ENCODE measurements around the gene RNF157.
"Not testable (repeated sequence)": the region's sequence is repeated elsewhere in the genome, so short reads cannot be mapped to it uniquely, and the experiment has no call there.

RNF157 gene

DNA sequence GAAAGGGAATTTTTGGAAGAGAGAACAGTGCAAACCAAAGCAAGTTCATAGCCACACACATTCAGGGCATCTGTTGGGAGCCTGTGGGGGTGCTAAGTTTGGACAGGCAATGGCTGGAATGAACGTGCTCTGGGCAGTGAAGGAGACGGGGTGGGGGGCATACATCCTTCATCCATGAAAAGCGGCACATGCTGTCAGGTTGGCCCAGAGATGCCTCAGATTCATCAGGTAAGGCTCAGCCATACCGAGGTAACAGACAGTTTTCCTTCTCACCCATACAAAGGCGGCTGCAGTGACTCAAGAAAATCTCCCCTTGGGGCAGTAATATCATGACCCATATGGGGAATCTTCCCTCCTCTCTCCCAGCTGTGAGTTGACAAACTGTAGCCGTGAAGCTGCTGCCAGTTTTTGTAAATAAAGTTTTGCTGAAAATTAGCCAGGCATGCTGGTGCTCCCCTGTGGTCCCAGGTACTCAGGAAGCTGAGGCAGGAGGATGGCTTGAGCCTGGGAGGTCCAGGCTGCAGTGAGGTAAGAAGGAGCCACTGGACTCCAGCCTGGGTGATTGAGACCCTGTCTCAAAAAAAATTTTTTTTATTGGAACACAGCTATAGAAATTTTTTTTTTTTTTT lies 15.6 kb upstream of the RNF157 start:
- DNase-seq, result no peak

DNA sequence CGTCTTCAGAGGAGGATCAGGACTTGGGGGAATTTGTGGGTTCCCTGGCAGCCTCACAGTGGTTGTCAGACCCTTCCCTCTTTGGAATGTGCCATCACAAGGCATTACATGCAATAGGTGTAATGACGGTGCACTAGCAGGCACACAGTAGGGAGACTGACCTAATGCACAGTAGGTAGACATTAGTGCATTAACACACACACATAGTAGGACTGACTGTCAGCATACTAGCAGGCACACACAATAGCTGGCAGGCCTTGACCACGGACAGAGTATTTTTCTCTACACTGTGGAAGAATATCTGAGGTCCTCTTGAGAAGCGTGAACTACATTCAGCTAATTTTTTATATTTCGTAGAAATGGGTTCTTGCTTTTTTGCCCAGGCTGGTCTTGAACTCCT lies 14.0 kb upstream of the RNF157 start:
- no peak for DNase-seq

DNA sequence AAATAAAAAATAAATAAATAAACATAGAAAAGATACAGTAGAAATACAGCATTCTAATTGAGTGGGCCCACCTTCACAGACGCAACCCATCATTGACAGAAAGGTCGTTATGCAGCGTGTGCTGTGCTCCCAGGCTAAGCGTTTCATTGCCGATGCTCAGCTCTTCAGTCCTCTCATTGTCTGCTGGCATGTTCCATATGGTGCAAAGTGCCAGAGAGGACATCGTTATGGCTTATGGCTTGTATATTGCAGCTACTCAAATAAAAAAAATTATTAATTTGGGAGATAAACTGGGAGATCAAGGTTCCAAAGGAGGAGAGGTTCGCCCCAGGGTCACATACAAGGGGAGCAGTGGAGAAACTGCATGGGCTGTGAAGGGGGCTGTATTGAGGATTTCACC lies 13.5 kb upstream of the RNF157 start:
- DNase-seq, result no peak

DNA sequence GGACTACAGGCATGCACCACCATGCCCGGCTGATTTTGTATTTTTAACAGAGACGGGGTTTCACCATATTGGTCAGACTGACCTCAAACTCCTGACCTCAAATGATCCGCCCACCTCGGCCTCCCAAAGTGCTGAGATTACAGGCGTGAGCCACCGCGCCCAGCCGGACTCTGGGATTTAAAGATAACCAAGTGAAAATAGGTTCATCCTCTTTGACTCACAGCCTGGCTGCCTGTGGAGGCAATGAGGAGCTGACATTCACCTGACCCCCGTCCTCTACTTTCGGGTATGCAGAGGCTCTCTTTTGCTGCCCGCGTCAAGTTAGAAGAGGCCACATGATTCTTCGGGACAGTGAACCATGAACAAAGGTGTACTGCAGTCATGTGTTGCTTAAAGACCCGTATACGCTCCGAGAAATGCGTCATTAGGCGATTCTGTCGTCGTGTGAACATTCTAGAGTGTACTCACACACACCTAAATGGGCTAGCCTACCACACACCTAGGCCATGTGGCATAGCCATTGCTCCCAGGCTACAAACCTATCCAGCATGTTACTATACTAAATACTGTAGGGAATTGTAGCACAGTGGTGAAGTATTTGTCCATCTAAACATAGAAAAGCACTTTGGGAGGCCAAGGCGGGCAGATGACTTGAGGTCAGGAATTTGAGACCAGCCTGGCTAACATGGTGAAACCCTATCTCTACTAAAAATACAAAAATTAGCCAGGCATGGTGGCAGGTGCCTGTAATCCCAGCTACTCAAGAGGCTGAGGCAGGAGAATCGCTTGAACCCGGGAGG lies 12.9 kb upstream of the RNF157 start:
- DNase-seq, result not testable (repeated sequence)

DNA sequence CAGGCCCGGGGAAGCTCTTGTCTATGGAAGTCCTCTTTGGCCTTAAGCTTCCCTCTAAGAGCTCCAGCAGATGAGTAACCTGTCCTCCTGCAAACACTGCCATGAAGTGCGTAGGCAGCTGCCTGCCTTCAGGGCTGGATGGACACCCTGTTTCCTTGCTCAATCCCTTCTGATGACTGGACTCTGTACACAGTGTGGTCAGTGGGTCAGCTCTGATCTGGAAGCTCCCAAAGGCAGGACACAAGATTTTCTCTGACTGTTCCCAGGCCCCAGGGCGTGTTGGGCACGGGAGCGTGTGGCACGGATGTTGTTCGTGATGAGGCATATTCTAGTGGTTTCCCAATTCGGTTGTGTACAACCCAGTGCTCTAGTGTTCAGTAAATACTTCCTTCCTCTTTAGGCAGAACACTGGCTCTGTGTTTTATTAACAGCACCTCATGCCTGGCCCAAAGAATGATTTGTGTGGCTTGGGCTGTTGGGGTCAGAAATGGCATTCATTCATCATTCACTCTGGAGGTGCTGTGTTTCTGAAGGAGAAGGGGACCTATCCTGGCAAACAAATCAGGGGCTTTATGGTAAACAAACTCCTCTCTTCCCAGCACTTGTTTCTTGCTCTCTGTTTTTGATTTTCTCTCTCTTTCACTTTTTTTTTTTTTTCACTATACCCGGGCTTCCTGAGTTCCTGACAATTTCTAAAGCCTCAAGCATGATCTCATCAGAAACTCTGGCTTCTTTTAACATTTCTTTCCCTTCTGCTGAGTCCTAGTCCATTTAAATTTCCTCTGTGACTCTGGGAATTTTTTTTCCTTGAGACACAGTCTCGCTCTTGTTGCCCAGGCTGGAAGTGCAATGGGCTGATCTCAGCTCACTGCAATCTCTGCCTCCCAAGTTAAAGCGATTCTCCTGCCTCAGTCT lies 12.0 kb upstream of the RNF157 start:
- DNase-seq, result no peak

DNA sequence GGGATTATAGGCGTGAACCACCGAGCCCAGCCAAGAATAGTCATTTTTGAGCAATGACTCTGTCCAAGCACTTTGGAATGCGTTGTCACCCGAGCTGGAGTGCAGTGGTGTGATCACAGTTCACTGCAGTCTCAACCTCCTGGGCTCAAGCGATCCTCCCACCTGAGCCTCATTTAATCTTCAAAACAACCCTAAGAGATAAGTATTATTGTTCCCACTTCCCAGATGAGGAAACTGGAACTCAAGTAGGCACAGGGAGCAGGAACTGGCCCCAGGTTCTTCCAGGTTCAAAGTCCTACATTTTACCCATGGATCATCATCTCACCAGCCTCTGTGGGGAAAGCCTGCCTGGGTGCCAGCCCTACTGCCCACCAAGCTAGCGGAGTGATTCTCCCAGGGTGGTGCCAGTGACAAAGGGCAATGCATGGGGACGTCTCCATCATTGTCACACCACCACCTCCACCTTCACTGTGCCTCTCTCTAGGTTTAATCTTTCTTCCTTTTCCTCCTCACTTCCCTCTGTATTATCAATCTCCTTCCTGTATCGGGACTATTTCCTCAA lies 11.3 kb upstream of the RNF157 start:
- no peak for DNase-seq

DNA sequence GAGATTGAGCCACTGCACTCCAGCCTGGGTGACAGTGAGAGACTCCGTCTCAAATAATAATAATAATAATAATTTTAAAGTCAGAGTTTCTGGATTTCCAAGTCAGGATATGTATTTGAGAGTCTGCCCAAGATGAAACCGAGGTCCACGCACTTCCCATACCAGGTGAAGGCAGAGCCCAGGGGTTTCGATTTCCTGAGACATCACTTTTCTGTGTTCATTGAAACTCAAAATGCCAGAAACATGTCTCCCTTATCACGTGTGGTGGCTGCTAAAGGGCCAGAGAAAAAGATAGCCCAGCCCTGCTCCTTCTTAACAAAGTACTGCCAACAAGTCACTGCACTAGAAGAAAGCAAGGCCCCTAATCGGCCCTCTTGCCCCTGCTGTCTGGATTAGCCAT lies 9.8 kb upstream of the RNF157 start:
- no peak for DNase-seq

DNA sequence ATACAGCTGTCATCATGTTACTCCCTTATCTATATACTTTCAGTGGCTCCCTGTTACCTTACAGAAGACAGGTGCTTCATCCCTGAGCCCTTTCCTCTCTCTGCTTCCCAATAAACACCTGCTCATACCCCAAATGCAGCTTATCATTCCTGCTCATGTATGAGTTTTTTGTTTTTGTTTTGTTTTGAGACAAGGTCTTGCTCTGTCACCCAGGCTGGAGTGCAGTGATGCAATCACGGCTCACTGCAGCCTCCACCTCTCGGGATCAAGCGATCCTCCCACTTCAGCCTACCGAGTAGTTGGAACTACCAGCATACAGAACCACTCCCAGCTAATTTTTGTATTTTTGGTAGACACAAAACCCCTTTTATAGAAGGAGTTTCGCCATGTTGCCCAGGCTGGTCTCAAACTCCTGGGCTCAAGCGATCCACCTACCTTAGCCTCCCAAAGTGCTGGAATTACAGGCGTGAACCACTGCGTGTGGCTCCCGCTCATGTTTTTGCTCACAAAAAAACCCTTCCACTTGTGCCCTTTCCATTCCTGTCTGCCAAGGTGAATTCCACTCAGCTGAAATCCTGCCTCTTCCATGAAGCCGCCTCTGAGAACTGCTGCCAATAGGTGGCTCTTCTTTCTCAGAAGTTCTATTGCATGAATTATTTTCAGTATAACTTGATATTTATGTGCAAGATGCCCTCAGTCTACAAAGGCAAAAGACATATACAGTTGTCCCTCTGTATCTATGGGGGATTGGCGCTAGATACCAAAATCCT lies 7.9 kb upstream of the RNF157 start:
- no peak for DNase-seq

DNA sequence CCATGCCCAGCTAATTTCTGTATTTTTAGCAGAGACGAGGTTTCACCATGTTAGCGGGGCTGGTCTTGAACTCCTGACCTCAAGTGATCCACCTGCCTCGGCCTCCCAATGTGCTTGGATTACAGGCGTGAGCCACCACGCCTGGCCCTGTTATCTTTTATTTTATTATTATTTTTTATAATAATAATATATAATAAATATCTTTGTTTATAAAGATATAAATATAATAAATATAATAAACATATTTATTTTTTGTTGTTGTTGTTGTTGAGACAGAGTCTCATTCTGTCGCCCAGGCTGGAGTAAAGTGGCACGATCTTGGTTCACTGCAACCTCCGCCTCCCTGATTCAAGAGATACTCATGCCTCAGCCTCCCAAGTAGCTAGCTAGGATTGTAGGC lies 7.0 kb upstream of the RNF157 start:
- DNase-seq, result no peak

DNA sequence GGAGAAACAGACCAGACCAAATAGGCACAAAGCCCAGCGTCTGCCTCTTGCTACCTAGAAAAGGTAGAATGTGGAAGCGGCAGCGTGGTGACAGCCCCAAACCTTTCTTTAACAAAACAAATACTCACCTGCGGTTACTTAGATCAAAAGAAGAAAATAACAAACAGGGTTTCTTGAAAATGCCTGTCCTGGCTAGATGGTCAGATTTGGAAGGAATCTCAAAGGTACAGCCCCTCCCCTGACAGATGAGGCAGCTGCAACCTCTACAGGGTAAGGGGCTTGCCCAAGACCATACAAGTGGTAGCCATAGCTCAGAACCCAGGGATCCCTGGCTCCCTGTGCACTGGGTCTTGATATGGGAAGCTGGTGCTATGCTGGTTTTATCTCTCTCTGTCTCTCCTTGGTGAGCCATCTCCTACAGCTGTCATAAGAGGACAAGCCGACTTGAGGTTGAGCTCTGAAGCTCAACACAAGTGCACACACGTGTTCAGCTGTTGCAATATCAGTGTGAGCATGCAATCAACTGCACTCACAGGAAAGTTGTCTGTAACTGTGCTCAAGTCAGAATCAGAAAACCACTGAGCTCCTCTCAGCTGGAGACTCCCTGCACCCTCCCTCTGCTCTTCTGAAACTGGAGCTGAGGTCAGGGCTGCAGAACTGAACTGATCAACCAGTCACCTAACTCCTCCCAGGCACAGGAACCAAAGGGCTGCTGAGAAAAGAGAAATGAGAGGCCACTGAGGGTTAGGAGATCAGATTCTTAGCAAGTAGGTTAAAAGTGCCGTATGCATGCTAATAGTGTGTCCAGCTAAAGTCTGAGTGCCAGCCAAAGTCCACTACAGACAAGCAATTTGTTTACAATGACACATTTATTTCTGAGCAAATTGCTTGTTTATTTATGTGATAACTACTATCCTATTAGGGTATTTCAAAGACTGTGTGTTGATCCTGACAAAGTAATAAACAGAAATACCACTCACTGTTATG lies 6.1 kb upstream of the RNF157 start:
- DNase-seq, result no peak

DNA sequence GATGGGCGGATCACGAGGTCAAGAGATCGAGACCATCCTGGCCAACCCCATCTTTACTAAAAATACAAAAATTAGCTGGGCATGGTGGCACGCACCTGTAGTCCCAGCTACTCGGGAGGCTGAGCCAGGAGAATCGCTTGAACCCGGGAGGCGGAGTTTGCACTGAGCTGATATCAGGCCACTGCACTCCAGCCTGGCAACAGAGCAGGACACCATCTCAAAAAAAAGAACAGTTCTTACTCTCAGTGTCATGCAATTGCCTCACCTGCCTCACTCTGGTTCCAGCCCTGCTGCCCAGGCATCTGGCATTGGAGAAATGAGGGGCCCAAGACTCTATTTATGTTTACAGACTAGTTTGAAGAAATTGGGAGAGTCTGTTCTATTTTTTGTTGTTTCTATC lies 4.4 kb upstream of the RNF157 start:
- DNase-seq, result not testable (repeated sequence)

DNA sequence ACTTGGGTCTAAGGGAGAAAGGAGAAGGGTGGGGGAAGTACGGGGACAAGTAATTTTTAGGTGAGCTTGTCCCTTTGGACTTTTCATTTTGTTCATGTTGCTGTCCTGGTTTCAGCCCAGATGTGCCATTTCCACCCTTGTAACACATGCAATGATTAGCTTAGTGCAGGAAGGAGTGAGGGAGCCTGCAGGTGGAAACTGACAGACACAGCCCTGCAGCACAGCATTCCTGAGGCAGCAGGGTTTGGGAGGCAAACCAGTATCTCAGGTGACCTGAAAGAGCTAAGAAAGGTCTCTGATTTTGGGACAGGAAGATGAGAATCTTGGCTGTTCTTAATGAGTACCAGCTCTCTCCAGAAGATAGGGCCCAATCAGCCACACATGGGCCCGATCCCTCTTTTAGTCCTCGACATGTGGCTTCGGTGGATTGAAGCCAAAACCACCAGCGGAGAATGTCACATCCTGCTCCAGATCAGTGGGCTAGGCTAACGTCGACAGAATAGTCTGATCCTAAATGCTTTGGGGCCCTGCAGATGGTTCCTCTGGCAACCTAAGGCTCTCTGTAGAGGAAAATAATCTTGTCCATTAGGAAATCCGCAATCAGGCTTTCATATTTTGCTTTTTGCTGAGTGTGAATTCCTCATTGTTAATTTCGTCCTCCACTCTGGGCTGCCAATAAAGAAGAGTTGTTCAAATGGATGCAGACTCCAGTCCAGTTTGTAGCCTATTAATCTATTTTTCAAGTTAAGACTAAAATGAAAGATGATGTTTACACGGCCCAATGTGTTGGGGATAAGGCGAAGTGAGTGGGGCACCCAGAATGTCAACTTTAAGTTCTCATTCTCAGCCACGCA lies 3.8 kb upstream of the RNF157 start:
- DNase-seq, result no peak

DNA sequence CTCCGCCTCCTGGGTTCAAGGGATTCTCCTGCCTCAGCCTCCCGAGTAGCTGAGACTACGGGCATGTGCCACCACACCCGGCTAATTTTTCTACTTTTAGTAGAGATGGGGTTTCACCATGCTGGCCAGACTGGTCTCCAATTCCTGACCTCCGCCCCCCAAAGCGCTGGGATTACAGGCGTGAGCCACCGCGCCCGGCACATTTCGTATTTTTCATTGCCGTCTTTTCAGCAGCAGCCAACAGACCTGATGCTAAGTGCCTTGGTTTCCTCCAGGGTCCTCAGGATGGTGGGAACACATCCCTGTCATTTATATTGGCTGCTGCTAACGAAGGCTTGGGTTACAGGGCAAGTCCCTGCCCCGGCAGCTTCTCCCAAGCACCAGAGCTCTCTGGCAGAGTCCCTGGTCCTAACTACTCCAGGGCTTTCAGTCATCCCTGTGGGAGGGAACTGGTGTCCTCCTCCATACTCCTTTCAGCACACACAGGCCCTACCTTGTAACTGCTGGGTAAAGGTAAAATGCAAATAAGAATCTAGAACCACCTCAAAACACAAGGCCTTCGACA lies 1.5 kb upstream of the RNF157 start:
- no peak for DNase-seq

DNA sequence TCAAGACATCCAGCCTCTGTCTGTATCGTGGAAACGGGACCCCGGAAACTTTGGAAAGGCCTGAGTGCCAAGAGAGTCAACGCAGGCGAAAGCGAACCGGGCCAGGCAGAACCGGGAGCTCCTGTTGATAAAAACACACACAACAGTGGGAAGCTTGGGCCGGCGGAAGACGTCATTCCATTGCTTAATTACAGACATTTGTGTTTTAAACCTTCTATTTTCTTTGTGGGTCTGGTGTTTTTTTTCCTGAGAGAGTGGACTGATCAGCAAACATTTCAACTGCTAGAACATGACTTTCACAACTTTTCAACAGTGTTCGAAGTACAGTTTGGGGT lies 878 bp upstream of the RNF157 start:
- DNase-seq, result peak in 6 of 56 donors; percentile 14 to 57 (median 33)

DNA sequence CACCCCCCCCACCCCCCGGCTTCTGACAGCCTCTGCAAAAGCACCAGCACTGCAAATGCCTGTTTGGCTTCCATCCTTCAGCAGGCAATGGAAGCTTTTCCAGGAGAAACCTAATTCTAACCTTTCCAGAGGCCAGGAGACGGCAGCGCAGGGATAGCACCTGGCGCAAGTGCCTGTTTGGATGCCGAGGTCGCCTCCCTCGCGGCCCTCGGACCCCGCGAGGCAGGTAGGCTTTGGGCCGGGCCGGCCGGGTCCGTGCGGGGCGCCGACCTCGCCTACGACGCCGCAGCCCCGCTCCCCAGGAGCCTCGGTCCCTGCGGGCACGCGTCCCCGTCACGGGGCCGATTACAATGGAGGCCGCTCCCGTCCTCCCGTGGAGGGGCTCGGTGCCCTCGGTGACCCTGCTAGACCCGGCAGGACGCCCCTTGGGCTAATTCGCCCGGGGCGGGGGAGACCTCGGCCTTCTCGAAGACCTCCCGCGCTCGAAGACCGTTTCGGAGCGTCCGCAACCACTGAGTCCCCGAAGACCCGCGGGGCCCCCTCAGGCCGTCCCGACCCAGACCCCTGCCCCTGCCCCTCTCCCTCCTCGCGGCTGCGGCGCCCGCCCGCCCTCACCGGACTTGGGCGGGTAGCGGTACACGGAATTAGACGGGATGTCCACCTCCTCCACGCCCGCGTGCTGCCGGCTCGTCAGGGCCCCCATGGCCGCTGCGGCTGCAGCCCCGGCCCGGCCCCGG lies 587 bp downstream of the RNF157 start:
- DNase-seq, result peak in 1 of 56 donors; percentile 56

DNA sequence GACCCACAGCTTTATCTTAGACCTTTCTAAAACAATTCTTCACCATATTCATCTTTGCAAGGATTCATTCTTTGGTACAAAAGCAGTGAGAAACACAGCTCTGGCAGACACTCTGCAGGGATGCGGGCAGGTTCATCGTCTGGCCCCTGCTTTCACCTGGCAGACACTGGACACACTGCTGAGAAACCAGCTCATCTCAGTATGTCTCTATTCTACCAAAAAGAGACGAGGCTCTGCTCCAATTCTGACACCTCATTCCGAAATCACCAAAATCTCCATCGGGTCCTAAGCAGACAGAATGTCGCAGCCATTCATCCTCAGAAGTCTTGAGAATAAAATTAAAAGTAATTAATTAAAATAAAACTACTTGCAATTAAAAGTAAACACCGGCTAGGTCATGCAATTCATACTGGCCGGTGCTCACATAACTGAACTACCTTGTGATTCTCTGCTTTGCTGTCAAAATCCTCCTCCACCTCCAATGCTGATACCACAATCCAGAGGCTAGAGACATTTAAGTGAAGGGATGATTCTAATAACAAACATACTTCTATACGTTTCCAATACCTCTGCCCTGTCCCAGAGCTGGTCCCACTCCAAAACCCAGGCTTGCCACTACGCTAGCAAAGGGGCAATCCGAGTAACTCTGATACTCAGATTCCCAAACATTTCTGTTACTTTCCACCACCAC lies 1.3 kb downstream of the RNF157 start:
- peak in 1 of 56 donors; percentile 16 for DNase-seq

DNA sequence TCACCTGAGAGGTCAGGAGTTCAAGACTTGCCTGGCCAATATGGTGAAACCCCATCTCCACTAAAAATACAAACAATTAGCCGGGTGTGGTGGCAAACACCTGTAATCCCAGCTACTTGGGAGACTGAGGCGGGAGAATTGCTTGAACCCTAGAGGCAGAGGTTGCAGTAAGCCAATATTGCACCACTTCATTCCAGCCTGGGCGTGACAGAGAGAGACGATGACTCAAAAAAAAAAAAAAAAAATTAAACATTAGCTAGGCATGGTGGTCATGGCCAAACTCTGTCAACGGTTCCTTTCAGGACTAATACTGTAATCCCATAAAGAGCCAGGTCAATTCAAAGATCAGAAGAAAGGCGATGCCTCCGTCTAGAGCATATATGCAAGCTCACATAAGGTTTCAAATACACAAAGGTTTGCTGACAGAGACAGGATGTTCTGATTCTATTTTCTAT lies 2.4 kb downstream of the RNF157 start:
- DNase-seq, result no peak
